NCI-H1436 treated with DMSO at 0.1 percent for 48 hours (cell line): ENCODE results near the gene HERPUD1.
"Not testable (repeated sequence)": the region's sequence is repeated elsewhere in the genome, so short reads cannot be mapped to it uniquely, and the experiment has no call there.

Experiments
- DNase-seq: peaks from one replicate; lab custom pipeline; 2025; lab: John Stamatoyannopoulos, UW

The HERPUD1 gene

DNA sequence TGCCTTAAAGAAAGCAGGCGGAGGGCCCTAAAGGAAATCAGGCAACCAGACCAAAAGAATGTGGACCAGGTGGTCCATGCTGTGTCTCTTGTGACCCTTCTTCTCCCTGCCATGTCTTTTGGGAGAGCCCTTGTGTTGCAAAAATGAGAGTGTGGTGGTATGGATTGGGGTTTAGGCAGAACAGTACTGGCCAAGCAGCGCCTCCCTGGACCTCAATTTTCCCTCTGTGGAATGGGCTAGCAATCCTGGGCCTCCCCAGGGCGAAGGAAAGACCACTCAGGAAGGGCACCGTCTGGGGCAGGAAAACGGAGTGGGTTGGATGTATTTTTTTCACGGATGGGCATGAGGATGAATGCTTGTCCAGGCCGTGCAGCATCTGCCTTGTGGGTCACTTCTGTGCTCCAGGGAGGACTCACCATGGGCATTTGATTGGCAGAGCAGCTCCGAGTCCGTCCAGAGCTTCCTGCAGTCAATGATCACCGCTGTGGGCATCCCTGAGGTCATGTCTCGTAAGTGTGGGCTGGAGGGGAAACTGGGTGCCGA is 49.9 kb downstream of the HERPUD1 start:
- DNase-seq: no peak

DNA sequence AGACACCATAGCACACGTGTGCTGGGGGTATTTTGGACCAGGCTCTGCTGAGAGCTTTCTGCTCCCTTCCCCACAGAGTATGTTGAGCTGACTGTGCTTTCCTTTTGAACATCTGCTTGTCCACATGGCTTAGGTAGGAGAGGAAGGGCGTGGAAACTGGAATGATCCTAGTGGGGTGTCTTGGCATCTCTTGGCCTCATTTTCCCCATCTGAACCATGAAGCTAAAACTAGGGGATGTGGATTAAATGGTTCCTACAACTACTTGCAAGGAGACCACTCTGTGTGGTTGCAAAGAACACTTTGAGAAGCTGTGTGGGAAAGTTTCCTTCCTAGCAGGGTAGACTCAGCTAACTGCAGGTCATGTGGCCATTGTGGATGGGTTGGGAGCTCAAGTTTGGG is 50.8 kb downstream of the HERPUD1 start:
- no peak for DNase-seq

DNA sequence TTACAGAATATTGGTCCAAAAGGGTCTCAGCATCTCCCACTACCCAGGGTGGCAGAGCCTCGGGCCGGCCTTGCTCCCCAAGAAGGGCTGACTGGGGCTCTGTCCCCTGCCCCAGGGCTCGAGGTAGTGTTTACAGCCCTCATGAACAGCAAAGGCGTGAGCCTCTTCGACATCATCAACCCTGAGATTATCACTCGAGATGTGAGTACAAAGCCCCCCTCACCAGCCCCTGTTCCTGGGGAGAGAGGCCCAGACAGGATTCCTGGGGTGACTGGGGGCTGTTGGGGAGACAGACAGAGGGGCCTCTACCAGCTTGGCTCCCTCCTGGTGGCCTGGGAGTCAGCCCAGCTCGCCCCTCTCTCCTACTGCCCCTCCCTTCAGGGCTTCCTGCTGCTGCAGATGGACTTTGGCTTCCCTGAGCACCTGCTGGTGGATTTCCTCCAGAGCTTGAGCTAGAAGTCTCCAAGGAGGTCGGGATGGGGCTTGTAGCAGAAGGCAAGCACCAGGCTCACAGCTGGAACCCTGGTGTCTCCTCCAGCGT is 51.3 kb downstream of the HERPUD1 start:
- DNase-seq: no peak

DNA sequence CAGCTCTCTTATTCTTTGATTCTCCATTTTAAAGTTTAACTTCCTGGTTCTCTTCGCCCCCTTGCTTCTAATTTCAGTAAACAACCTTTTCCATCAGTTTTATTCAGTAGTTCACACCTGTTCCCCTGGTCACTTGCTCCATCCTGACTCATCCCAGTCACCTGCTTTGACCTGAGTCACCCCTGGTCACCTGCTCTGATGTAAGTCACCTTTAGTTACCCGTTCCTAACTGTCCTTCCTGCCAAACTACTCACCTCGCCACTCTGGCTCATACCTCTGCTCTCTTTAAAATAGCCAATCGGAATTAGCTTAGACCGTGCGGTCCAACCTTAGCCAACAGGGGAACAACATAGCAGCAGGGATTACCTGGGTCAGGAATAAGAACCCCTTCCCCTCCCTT is 52.7 kb downstream of the HERPUD1 start:
- no peak for DNase-seq

- DNase-seq: no peak
Measured at GRCh38 chr16:56985288-56985961, 53.5 kb downstream of the HERPUD1 start.

GRCh38 chr16:56985962-56986360 is 54.0 kb downstream of the HERPUD1 start:
- DNase-seq: no peak

DNA sequence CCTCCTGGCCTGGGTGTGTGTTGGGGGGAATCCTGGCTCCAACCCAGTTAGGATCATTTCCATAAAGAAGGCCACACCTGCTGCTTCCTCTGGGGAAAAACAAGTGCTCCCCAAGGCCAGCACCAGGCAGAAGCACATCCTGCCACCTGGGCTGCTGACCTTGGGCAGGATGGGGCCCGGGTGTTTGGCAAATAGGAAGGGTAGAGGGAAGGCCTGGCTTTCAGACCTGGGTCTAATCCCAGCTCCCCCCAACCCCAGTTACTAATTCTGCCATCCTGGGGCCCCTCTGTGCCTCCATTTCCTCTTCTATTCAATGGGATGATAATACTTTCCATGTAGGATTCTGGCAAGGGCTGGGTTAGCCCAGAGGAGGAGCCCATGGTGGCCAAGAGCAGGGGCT is 54.4 kb downstream of the HERPUD1 start:
- DNase-seq: no peak

GRCh38 chr16:56986908-56987307 is 55.0 kb downstream of the HERPUD1 start:
- not testable (repeated sequence) for DNase-seq

- no peak for DNase-seq
Measured at GRCh38 chr16:56987692-56988091, 55.8 kb downstream of the HERPUD1 start.

DNA sequence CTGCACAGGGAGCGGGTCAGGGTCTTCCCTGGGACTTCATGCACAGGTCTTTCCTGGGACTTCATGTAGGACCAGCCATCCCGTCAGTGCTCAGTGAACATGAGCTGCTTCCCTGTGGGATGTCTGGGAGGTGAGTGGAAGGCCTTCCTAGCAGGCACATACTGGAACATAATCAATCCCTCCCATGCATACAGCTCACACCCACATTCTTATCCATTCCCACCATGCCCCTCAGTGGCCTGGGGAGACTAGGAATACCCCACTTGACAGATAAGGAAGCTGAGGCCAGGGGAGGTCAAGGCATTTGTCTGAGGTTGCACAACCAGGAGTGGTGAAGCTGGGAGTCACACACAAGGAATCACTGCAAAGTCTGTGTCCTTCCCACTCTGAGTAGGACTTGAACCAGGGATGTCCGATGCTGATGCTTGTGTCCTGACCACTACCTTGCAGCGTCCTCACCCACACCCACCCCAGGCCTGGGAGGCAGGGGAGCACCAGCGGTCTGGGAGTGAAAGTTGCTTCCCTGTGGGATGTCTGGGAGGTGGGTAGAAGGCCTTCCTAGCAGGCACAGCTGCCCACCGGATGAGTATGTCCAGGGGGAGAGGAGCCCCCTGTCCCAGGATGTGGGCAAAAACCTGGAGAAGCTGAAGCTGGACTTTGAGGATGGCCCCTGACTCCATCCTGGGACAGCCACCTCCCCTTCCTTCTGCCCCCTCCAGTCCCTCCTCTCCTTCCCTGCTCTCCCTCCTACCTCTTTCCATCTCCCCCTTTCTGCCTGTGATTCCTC is 56.4 kb downstream of the HERPUD1 start:
- no peak for DNase-seq

- DNase-seq: no peak
Measured at GRCh38 chr16:56988948-56989945, 57.3 kb downstream of the HERPUD1 start, which contains the start of gene NLRC5. Gene NLRC5 (plus strand): TSS chr16:56989557. CDS start chr16:57020713, 31,156 bp downstream.

- no peak for DNase-seq
Measured at GRCh38 chr16:56989988-56990387, 58.0 kb downstream of the HERPUD1 start.

DNA sequence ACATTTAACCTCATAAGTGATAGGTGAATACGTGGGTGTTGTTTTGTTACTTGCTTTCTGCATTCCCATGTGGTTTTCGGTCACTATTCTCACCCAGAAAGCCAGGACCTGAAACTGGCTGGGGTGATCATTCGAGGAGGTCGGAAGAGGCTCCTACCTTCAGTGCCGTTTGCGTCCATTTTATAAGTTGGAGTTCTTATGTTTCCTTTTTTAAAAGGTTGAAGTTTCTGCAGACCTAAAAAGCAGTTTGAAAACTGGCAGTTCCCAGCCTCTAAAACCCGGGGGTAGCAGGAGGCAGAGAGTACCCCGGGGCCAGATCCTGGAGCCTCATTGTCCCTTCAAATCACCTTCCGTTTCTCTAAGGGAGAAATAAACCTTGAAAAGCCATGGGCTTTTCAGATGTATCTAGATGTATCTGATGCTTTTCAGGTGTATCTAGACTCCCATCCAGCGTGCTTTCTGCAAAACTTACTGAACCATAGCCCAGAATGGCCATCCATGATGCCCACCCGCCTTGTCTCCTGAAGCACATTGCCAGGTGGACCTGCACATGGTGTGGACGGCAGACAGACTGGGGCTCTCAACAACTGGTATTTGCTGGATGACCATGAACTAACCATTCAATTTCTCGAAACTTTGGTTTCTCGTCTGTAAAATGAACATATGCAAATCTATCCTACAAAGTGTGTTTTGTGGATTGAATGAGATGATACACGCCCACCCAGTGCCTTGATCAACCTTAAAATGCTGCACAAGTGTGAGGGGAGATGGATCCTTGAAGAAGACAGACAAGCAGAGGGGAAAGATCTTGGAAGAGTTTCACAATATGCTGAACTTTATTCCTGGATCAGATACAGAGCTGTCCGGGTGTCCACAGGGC is 58.7 kb downstream of the HERPUD1 start:
- no peak for DNase-seq

GRCh38 chr16:56992431-56992830 is 60.5 kb downstream of the HERPUD1 start:
- not testable (repeated sequence) for DNase-seq

DNA sequence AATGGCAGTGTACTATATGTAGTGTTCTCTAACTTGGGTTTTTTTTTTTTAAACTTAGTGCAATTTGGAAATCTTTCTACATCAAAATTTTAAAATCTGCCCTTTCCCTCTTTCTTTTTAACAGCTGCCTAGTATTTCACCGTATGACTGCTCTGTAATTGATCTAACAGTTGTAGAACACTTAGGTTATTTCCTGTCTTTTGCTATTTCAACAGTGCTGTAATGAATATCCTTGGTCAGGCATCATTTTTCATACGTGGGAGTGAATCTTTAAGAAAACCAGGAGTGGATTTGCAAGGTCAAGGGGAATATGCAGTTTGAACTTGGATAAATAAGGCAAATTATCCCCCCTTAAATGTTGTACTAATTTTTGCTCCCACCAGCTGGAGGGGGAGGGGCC is 61.3 kb downstream of the HERPUD1 start:
- DNase-seq: no peak

GRCh38 chr16:56994311-56994710 is 62.4 kb downstream of the HERPUD1 start:
- DNase-seq: no peak
